Measurements from ENCODE around the gene NFKB2.

The NFKB2 gene

GRCh38 chr10:102436312-102436711 is 40.8 kb downstream of the NFKB2 start:
- TF ChIP-seq TAF1 (IDR thresholded peaks at IDR 0.05; ENCODE audit: borderline replicate concordance, insufficient read depth, low read length) = no peak
- no peak for TF ChIP-seq POLR2AphosphoS5 (IDR thresholded peaks at IDR 0.05; ENCODE audit: low read depth, low read length)
- TF ChIP-seq FOXP2 (optimal IDR thresholded peaks at IDR 0.05; ENCODE audit: borderline replicate concordance, extremely low read depth, extremely low read length, insufficient read depth) = no peak
- no peak for TF ChIP-seq REST (IDR thresholded peaks at IDR 0.05; ENCODE audit: insufficient read depth in 1 of 2, low read depth in 2 of 2, low read length in 2 of 2)
- TF ChIP-seq SIN3A (IDR thresholded peaks at IDR 0.05; ENCODE audit: borderline replicate concordance, insufficient read depth, low read length) = no peak

DNA sequence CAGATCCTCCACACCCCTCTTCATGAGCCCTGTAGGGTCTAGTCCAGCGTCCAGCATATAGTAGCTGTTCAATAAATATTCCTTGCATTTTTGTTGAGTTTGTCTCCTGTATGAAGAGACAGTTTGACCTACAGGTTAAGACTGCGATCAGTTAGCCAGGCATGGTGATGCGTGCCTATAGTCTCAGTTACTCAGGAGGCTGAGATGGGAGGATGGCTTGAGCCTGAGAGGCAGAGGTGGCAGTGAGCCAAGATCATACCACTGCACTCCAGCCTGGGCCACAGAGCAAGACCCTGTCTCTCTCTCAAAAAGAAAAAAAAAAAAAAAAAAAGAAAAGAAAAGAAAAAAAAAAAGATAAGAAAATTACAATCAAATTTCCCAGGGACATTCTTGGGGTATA is 42.0 kb downstream of the NFKB2 start:
- TF ChIP-seq SIN3A (IDR thresholded peaks at IDR 0.05; ENCODE audit: borderline replicate concordance, insufficient read depth, low read length) = no peak
- TF ChIP-seq REST (IDR thresholded peaks at IDR 0.05; ENCODE audit: insufficient read depth in 1 of 2, low read depth in 2 of 2, low read length in 2 of 2) = no peak
- no peak for TF ChIP-seq TAF1 (IDR thresholded peaks at IDR 0.05; ENCODE audit: borderline replicate concordance, insufficient read depth, low read length)
- no peak for TF ChIP-seq FOXP2 (optimal IDR thresholded peaks at IDR 0.05; ENCODE audit: borderline replicate concordance, extremely low read depth, extremely low read length, insufficient read depth)
- TF ChIP-seq POLR2AphosphoS5 (IDR thresholded peaks at IDR 0.05; ENCODE audit: low read depth, low read length) = no peak

DNA sequence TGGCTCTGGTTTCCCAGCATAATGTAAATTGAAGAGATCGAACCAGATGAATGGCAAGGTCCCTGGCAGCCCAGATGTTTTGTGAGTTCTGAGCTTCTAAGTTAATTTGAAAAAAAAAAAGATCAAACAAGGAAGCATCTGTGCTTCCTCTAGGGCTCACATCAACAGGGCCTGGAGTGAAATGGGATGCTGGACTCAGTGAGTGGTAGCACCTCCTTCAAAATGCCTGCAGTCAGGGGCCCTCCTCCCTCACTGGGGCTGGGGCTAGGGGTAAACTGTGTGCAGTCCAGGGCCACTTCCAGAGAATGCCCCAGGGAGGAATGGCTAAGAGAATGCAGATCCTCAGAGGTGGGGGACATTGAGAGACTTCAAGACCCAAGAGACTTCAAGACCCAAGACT is 42.9 kb downstream of the NFKB2 start:
- TF ChIP-seq REST (IDR thresholded peaks at IDR 0.05; ENCODE audit: insufficient read depth in 1 of 2, low read depth in 2 of 2, low read length in 2 of 2) (no peak), SIN3A (IDR thresholded peaks at IDR 0.05; ENCODE audit: borderline replicate concordance, insufficient read depth, low read length) (no peak), FOXP2 (optimal IDR thresholded peaks at IDR 0.05; ENCODE audit: borderline replicate concordance, extremely low read depth, extremely low read length, insufficient read depth) (no peak), POLR2AphosphoS5 (IDR thresholded peaks at IDR 0.05; ENCODE audit: low read depth, low read length) (no peak), TAF1 (IDR thresholded peaks at IDR 0.05; ENCODE audit: borderline replicate concordance, insufficient read depth, low read length) (no peak)

GRCh38 chr10:102444851-102445250 is 49.3 kb downstream of the NFKB2 start:
- TF ChIP-seq REST (IDR thresholded peaks at IDR 0.05; ENCODE audit: insufficient read depth in 1 of 2, low read depth in 2 of 2, low read length in 2 of 2) = no peak
- no peak for TF ChIP-seq POLR2AphosphoS5 (IDR thresholded peaks at IDR 0.05; ENCODE audit: low read depth, low read length)
- TF ChIP-seq FOXP2 (optimal IDR thresholded peaks at IDR 0.05; ENCODE audit: borderline replicate concordance, extremely low read depth, extremely low read length, insufficient read depth) = no peak
- TF ChIP-seq SIN3A (IDR thresholded peaks at IDR 0.05; ENCODE audit: borderline replicate concordance, insufficient read depth, low read length) = no peak
- no peak for TF ChIP-seq TAF1 (IDR thresholded peaks at IDR 0.05; ENCODE audit: borderline replicate concordance, insufficient read depth, low read length)
